Choroid plexus epithelial cell (primary cell): ENCODE measurements around the gene ACER2.
"Not testable (repeated sequence)": the region's sequence is repeated elsewhere in the genome, so short reads cannot be mapped to it uniquely, and the experiment has no call there.

Experiments
- DNase-seq: peaks from one replicate; pipeline ENCODE4 v3.0.0-alpha.2; 2010; ENCODE audit warnings: low read depth
- H3K4me3 ChIP-seq: 2 replicates; pipeline ENCODE4 v1.5.1; 2011; ENCODE audit warnings: low read depth, mild to moderate bottlenecking, control low read depth, low read length, moderate library complexity
- CTCF ChIP-seq: conservative IDR thresholded peaks from 2 replicates; pipeline ENCODE4 v1.5.1; 2011; ENCODE audit warnings: low read depth, mild to moderate bottlenecking, control low read depth, inconsistent platforms, low read length, moderate library complexity

The ACER2 gene

DNA sequence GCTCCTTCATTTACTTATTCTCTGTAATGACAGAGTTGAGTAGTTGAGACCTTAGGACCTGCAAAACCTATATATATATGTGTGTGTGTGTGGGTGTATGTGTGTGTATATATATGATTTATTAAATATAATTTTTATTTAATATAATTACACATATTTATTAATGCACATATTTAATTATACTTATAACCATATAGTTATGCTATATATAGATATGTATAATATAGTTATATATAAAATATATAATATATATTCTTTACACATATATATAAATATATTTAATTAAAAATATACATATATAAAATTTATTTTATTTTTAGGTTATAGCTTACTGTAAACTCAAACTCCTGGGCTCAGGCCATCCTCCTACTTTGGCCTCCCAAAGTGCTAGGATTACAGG, 23.7 kb downstream of the ACER2 start:
- no peak for DNase-seq
- no peak overlapping the region for H3K4me3 ChIP-seq
- no peak for TF ChIP-seq CTCF

DNA sequence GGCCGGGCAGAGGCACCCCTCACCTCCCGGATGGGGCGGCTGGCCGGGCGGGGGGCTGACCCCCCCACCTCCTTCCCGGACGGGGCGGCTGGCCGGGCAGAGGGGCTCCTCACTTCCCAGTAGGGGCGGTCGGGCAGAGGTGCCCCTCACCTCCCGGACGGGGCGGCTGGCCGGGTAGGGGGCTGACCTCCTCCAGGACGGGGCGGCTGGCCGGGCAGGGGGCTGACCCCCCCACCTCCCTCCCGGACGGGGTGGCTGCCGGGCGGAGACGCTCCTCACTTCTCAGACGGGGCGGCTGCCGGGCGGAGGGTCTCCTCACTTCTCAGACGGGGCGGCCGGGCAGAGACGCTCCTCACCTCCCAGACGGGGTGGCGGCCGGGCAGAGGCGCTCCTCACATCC, 24.9 kb downstream of the ACER2 start:
- not testable (repeated sequence) for DNase-seq, H3K4me3 ChIP-seq

- no peak for DNase-seq
- H3K4me3 ChIP-seq: no peak overlapping the region
- no peak for TF ChIP-seq CTCF
These were observed 31.6 kb downstream of the ACER2 start for GRCh38 chr9:19440376-19440775.

DNA sequence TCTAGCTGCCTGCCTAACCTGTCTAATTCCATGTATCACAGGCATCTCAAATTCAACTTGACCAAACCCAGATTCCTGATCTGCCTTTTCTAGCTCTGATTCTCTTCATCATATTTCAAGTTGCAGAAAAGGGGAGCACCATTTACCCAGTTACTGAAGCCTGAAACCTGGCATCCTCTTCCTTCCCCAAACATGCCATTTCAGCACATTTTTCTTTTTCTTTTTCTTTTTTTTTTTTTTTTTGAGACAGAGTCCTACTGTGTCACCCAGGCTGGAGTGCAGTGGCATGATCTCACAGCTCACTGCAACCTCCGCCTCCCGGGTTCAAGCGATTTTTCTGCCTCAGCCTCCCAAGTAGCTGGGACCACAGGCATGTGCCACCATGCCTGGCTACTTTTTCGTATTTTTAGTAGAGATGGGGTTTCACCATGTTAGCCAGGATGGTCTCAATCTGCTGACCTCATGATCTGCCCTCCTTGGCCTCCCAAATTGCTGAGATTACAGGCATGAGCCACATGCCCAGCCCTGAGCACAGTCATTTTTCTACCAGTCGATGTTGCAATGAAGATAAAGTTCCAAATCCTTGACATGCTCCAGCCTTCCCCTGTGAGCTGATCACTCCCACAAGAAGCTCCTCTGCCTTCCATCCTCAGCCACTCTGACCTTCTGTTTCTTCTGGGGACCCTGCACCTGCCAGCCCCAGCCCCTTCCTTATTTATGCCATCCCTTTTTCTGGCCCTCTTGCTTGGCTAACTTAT, 32.2 kb downstream of the ACER2 start:
- DNase-seq: no peak
- H3K4me3 ChIP-seq: no peak overlapping the region
- no peak for TF ChIP-seq CTCF

- no peak for TF ChIP-seq CTCF
- no peak for DNase-seq
- H3K4me3 ChIP-seq: no peak overlapping the region
These were observed 32.9 kb downstream of the ACER2 start for GRCh38 chr9:19441730-19442129.

DNA sequence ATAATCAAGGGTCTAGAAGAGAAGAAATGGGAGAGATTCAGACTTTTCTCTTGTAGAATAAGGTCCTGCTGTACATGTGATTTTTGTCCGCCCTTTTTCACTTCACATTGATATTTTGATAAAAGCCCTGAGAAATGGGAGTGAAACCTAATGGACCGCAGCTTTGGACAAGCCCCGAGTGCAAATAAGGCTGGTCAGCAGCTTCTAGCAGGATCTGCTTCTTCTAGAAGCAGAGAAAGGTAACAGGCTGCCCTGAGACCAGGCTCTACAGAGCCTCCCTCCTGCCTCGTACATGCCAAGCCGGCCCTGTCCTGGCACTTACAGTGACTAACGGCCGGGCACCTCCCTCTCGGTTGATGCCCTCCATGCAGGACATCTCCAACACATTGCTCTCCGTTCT, 33.4 kb downstream of the ACER2 start:
- TF ChIP-seq CTCF: no peak
- DNase-seq: no peak
- no peak overlapping the region for H3K4me3 ChIP-seq

- DNase-seq: no peak
- no peak for TF ChIP-seq CTCF
- H3K4me3 ChIP-seq: no peak overlapping the region
These were observed 36.6 kb downstream of the ACER2 start for GRCh38 chr9:19445452-19445851.
